ENCODE data around the gene SMKR1. TPM values are rescaled to one million over a fixed set of nuclear protein-coding genes. Genes with fewer than 3 reads are reported as not detected.

SMKR1 gene
- total RNA-seq, 2 donors from 2014 or later, result 0.32 TPM; not detected in 1

DNA sequence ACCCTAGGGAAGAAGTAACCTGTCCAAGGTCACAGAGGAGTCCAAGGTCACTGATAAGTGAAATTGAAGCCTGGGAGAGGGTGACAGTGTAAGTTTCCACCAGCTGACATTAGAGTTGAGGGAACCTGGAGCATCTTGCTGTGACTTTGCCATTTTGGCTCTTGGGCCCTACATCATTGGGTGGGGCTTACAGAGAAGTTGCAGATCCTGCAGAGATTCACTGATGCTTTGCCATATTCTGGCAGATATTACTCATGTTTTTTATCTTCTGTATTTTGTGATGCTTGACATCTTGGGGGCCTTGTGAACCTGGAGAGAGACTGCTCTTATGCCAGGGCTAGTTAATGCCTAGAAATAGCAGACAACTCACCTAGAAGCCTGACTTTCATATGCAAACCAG, 36.5 kb downstream of the SMKR1 start:
- no peaks in the 10 kb centered on the region for H3K27me3 ChIP-seq
- H3K4me1 ChIP-seq, result no peaks in the 10 kb centered on the region
- H3K4me3 ChIP-seq, result no peak overlapping the region
- H3K9ac ChIP-seq (ENCODE audit: low read depth in 2 of 2, low read length in 2 of 2), result no peak overlapping the region
- intact Hi-C loops (cut with DNase I), result no loop called here
- no peaks in the 10 kb centered on the region for H3K9me3 ChIP-seq
- H3K36me3 ChIP-seq, result no peaks in the 10 kb centered on the region
- H3K27ac ChIP-seq, result no peak overlapping the region
- TF ChIP-seq, protein P1, sequence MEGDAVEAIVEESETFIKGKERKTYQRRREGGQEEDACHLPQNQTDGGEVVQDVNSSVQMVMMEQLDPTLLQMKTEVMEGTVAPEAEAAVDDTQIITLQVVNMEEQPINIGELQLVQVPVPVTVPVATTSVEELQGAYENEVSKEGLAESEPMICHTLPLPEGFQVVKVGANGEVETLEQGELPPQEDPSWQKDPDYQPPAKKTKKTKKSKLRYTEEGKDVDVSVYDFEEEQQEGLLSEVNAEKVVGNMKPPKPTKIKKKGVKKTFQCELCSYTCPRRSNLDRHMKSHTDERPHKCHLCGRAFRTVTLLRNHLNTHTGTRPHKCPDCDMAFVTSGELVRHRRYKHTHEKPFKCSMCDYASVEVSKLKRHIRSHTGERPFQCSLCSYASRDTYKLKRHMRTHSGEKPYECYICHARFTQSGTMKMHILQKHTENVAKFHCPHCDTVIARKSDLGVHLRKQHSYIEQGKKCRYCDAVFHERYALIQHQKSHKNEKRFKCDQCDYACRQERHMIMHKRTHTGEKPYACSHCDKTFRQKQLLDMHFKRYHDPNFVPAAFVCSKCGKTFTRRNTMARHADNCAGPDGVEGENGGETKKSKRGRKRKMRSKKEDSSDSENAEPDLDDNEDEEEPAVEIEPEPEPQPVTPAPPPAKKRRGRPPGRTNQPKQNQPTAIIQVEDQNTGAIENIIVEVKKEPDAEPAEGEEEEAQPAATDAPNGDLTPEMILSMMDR (IDR thresholded peaks at IDR 0.05), result no peak
- DNase-seq, result no peak

DNA sequence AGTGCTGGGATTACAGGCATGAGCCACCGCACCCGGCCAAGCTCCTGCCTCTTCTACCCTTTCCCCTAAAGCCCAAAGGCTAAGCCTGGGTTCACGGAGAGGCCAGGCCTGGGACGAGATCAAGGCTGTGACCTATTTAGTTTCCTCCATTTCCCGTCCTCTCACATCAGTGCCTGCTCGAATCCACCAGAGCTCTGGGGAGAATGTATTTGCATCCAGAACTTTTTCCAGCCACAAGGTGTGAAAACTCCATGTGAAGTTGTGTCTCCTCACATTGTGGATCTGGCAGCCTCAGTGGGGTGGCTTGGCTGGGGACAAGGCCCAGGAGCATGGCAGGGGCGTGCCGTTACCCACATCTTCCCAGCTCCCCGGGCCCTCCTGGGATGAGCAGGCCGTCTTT, 38.0 kb downstream of the SMKR1 start:
- no peaks in the 10 kb centered on the region for H3K4me1 ChIP-seq
- H3K4me3 ChIP-seq, result no peak overlapping the region
- no peaks in the 10 kb centered on the region for H3K36me3 ChIP-seq
- no peaks in the 10 kb centered on the region for H3K27me3 ChIP-seq
- no peak for DNase-seq
- TF ChIP-seq, protein P1 (IDR thresholded peaks at IDR 0.05), result no peak
- H3K27ac ChIP-seq, result no peak overlapping the region
- H3K9ac ChIP-seq (ENCODE audit: low read depth in 2 of 2, low read length in 2 of 2), result no peak overlapping the region
- intact Hi-C loops (cut with DNase I), result no loop called here
- no peaks in the 10 kb centered on the region for H3K9me3 ChIP-seq

GRCh38 chr7:129544700-129545099, 42.4 kb downstream of the SMKR1 start:
- no peak overlapping the region for H3K4me3 ChIP-seq
- intact Hi-C loops (cut with DNase I), result no loop called here

DNA sequence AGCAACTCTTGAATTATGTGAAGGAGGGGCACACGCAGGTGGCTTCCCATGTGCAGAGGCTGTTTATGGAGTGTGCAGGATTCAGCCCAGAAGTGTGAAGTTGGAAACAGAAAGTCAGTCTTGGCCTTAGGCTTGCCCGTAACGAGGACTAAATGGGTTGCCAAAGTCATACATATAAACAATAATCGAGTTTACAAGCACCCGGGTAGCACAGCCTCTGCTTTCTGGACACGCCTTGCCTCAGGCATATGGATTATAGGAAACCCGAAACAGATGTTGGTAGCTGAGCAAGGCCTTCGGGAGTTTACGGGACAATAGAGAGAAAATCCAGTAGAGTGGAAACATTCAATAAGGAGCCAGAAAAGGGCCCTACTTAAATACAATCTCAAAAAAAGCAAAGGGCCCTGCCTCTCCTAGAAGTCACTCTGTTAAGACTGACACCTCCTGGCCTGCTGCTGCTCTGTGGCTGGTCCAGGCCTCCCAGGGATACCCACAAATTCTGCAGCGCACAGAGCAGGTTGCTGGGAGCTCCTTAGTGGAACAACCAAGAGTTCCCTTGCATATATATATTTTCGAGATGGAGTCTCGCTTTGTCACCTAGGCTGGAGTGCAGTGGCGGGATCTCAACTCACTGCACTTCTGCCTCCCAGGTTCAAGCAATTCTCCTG, 48.5 kb downstream of the SMKR1 start:
- Histone ChIP-seq H3K9me3 (no peaks in the 10 kb centered on the region), H3K27ac (no peak overlapping the region), H3K4me3 (no peak overlapping the region), H3K9ac (ENCODE audit: low read depth in 2 of 2, low read length in 2 of 2) (no peak overlapping the region), H3K4me1 (no peaks in the 10 kb centered on the region), H3K36me3 (no peaks in the 10 kb centered on the region), H3K27me3 (no peaks in the 10 kb centered on the region)
- intact Hi-C loops (cut with DNase I), result no loop called here
- TF ChIP-seq, protein P1 (IDR thresholded peaks at IDR 0.05), result no peak
- DNase-seq, result no peak

More at GRCh38 chr7:129544700-129545099, 42.4 kb downstream of the SMKR1 start:
- no peaks in the 10 kb centered on the region for H3K9me3 ChIP-seq
- H3K27me3 ChIP-seq, result no peaks in the 10 kb centered on the region
- H3K4me1 ChIP-seq, result no peaks in the 10 kb centered on the region
- no peak overlapping the region for H3K27ac ChIP-seq
- DNase-seq, result no peak
- H3K36me3 ChIP-seq, result no peaks in the 10 kb centered on the region
- H3K9ac ChIP-seq (ENCODE audit: low read depth in 2 of 2, low read length in 2 of 2), result no peak overlapping the region
- TF ChIP-seq, protein P1 (IDR thresholded peaks at IDR 0.05), result no peak

DNA sequence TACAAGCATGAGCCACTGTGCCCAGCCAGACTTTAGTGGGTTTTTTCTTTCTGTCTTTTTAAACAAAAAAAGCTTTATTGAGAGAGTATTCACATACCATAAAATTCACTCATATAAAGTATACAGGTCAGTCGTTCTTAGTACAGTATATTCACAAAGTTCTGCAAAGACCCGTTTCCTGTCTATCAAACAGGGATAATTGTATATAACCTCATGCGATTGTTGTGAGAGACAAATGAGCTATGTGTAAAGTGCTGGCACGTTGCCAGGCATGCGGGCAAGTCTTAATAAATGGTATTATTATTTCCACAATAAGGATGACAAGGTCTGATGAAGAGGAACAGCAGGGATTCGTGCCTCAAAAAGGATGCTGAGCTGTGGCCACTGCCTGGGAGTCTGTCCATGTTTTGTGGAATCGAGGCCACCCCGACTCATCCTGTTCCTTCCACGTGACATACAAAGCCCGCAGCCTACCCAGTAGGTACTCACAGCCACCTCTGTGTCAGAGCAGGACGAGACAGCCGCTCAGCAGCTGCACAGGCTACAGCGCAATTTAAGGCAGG, 51.6 kb downstream of the SMKR1 start:
- DNase-seq, result no peak
- TF ChIP-seq, protein P1 (IDR thresholded peaks at IDR 0.05), result no peak
- Histone ChIP-seq H3K4me1 (no peaks in the 10 kb centered on the region), H3K9me3 (no peaks in the 10 kb centered on the region), H3K27me3 (no peaks in the 10 kb centered on the region), H3K36me3 (no peaks in the 10 kb centered on the region), H3K4me3 (no peak overlapping the region), H3K27ac (no peak overlapping the region), H3K9ac (ENCODE audit: low read depth in 2 of 2, low read length in 2 of 2) (no peak overlapping the region)
- intact Hi-C loops (cut with DNase I), result no loop called here

All from colonic mucosa (tissue), 4 donors.